Right ventricle myocardium inferior (tissue), 1 donor: ENCODE results near the gene POLR2I. TPM values are rescaled to one million over a fixed set of nuclear protein-coding genes. Genes with fewer than 3 reads are reported as not detected.

Experiments used
- ATAC-seq: fragments of 200-7000 bp; cut with Tn5 transposase; one replicate; pipeline ENCODE4 v1.9.1; 2020; ENCODE audit warnings: mild to moderate bottlenecking, moderate library complexity
- DNase-seq: peaks from one replicate; pipeline ENCODE4 v3.0.0; 2021; ENCODE audit errors: missing footprints
- intact Hi-C: fragments of 100-400 bp; cut with DNase I; formaldehyde crosslinking; loops from one replicate; pipeline ENCODE4 v1.11.0; 2022
- total RNA-seq: library from RNA; stranded (reverse); fragmentation: NEBNext Ultra II Directional; extraction: Animal tissue kit (Norgen Biotek cat#: 25700); gene quantifications from one replicate; pipeline ENCODE4 v1.2.1, GENCODE V29; 2021
- donor health status: DM: no; HTN: yes; CAD: no; lungs with severe emphysema.

Gene POLR2I
- total RNA-seq, 1 donor from 2014 or later, result 145 TPM

DNA sequence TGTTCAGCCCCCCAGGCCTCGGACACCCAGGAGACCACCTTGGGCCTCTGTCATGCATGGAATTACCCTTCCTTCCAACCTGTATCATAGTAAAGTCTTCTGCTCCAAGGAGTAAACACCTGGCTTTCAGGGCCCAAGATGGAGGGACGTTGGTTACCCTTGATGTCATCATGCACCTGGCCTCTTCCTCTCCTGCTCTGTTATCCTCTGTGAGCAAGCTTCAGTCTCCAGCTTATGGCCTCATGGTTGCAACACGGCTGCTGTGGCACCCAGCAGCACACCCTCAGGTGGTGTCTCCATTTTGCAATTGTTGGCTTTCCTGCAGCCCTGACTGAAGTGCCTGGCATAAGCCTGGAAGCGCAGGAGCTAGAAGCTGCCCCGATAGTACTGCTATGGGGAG lies 7.7 kb downstream of the POLR2I start:
- intact Hi-C loops, result no loop called here

GRCh38 chr19:36106441-36106840 lies 8.2 kb downstream of the POLR2I start:
- intact Hi-C loops, result no loop called here
- DNase-seq (no peak), ATAC-seq (peak; percentile 66)

More for the DNA sequence above, 7.7 kb downstream of the POLR2I start:
- ATAC-seq (no peak), DNase-seq (peak; percentile 48)

- ATAC-seq (no peak), DNase-seq (no peak)
- intact Hi-C loops, result loop anchor here (5.0 kb wide), 1 partner anchor 42 kb away; no protein-coding TSS in a partner anchor
Observed at GRCh38 chr19:36103842-36104552, 10.7 kb downstream of the POLR2I start.

DNA sequence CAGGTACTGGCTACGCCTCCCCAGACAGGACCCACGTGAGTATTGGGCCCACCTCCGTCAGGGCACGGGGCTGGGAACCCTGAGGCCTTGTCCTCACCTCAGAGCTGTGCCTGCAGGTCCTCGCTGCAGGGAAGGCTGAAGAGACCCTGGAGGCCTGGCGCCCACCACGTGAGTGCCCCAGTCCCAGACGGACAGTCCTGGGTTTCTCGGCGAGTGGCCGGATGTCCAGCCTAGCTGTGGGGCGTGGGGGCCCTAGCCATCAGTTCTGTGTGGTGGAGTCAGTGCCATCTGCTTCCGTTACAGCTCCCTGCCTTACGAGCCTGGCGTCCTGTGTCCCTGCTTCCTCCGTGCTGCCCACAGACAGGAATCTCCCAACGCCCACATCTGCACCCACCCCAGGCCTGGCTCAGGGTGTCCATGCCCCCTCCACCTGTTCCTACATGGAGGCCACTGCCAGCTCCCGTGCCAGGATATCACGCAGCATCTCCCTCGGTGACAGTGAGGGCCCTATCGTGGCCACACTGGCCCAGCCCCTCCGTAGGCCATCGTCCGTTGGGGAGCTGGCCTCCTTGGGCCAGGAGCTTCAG lies 11.5 kb downstream of the POLR2I start:
- intact Hi-C loops, result loop anchor here (5.0 kb wide), 1 partner anchor 41 kb away; no protein-coding TSS in a partner anchor
- ATAC-seq, result no peak
- DNase-seq, result no peak

DNA sequence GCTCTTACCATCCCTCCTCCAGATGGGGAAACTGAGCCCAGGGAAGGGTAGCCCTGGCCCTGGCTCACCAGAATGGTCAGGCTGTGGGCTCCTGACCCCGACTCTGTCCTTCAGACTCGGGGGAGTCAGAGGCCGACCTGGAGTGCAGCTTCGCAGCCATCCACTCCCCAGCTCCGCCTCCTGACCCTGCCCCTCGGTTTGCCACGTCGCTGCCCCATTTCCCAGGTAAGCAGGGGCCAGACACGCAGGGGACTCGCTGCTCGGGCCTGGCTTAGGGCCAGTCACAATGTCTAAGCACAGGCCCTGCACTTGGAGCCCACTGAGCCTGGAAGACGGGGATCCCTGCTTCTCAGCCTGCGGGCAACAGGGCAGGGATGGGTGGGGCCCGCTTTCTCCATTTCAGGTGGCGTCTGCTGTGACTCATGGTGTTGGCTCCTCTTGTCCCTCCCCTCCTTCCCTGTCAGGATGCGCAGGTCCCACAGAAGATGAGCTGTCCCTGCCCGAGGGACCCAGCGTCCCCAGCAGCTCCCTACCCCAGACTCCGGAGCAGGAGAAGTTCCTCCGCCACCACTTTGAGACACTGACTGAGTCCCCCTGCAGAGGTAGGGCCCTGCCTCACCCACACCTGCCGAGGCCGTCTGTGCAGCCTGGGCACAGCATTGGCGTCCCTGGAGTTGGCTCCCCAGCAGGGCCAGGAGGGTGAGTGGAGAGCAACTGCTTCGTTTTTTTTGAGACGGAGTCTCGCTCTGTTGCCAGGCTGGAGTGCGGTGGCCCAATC lies 12.9 kb downstream of the POLR2I start:
- no peak for DNase-seq
- ATAC-seq, result no peak
- intact Hi-C loops, result loop anchor here (5.0 kb wide), 1 partner anchor 39 kb away; no protein-coding TSS in a partner anchor

DNA sequence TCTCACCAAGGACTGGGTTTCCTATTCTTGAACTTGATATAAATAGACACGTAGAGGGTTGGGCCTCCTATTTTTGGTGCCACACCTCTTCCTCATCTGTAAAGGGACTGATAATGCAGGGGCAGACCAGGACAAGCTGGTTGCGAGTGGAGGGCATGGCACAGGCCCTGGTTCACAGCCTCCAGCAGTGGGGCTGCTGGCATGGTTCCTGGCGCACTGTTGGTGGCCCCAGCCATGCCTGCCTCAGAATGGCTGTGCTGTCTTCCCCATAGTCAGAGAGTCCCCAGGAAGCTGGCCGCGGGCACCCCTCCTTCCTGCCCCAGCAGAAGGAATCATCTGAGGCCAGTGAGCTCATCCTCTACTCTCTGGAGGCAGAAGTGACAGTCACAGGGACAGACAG lies 14.2 kb downstream of the POLR2I start:
- intact Hi-C loops, result loop anchor here (5.0 kb wide), 1 partner anchor 38 kb away; no protein-coding TSS in a partner anchor
- DNase-seq, result peak; percentile 81
- ATAC-seq, result peak; percentile 92

DNA sequence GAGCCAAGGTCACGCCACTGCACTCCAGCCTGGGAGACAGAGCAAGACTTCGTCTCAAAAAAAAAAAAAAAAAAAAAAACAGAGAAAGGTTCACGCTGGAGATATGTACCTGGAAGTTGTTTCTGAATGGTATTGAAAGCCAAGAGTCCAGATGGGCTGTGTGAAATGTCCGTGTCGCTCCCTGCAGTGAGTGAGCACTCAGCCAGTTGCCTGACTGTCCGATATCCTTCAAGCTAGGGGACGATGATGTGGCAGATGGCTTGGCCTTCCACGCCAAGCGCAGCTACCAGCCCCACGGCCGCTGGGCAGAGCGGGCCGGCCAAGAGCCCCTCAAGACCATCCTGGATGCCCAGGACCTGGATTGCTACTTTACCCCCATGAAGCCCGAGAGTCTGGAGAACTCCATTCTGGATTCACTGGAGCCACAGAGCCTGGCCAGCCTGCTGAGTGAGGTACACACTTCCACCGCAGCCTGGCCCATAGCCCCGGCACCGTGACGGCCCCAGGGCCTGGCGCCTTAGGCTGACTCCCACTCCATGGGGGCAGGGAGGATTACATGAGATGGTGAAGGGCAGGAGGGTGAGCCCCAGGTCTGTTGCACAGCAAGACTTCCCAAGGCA lies 15.4 kb downstream of the POLR2I start:
- peak; percentile 43 for ATAC-seq
- intact Hi-C loops, result no loop called here
- DNase-seq, result no peak

GRCh38 chr19:36097036-36097435 lies 17.6 kb downstream of the POLR2I start:
- DNase-seq, result no peak
- ATAC-seq, result no peak
- intact Hi-C loops, result no loop called here

GRCh38 chr19:36093687-36094086 lies 21.0 kb downstream of the POLR2I start:
- no peak for DNase-seq
- ATAC-seq, result peak; percentile 85
- intact Hi-C loops, result no loop called here

GRCh38 chr19:36093146-36093662 lies 21.5 kb downstream of the POLR2I start:
- DNase-seq (no peak), ATAC-seq (no peak)
- intact Hi-C loops, result no loop called here

DNA sequence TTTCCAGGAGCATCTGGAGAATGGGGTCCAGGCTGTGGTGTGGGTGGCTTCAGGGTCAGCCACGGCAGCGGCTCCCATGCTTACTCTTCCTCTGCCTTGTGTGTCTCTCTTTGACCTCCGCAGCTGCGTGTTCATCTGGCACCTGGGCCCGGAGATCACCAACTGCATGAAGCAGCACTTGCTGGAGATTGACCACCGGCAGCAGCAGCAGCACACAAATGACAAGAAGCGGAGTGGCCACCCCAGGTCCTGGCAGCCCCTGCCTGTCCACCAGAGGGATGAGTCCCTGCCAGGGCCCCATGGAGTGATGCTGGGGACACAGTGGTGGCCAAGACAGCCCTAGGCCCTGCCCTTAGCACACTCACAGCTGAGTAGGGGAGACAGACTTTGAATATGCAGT lies 22.1 kb downstream of the POLR2I start:
- intact Hi-C loops, result no loop called here
- ATAC-seq (no peak), DNase-seq (no peak)

DNA sequence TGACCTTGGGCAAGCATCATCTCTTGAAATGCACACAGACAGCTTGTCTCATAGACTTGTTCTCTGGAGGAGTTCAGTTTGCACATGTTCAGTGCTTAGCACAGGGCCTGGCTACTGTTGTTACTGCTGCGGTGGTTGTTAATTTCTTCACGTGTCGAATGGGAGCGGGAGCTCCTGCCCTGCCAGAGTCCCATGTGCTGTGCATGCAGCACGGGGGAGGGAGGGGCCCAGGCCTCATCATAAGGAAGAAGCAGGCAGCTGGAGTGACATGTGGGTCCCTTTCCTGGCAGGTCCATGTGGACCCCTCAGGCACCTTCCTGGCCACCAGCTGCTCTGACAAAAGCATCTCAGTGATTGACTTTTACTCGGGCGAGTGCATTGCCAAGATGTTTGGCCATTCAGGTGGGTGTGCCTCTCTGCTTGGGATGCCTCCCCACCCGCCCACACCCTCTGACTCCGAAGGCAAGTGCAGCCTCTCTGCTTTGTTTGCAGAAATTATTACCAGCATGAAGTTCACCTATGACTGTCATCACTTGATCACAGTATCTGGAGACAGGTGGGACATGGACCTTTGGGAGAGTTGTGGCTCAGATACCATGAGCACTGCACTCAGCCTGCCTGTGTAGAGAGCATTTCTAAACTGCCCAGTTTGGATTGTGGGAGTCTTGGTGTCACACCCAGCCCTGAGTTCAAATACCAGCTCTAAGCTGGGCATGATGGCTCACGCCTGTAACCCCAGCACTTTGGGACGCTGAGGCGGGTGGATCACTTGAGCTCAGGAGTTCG lies 23.6 kb downstream of the POLR2I start:
- ATAC-seq (no peak), DNase-seq (no peak)
- intact Hi-C loops, result no loop called here

- intact Hi-C loops, result no loop called here
- ATAC-seq, result no peak
- no peak for DNase-seq
Observed at GRCh38 chr19:36089847-36090246, 24.8 kb downstream of the POLR2I start.

DNA sequence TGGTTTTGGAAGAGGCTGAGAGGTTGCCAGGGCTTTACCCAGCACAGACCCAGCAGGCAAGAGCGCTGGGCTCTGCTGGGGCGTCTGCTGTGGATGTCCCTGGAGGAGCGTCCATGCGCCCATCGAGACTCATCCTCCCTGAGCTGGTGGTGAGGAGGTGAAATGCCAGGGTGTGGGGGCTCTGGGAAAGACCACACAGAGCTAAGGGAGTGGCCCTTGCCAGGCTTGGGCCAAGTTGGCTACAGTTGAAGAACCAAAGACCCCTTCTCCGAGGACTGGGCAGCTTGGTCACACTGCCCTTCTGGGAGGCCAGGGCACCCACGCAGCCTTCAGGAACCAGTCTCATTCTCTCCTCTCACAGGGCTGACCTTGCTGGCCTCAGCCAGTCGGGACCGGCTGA lies 28.3 kb downstream of the POLR2I start:
- ATAC-seq, result no peak
- DNase-seq, result no peak
- intact Hi-C loops, result no loop called here

GRCh38 chr19:36084231-36085009 lies 30.3 kb downstream of the POLR2I start:
- no peak for DNase-seq
- intact Hi-C loops, result no loop called here
- no peak for ATAC-seq

DNA sequence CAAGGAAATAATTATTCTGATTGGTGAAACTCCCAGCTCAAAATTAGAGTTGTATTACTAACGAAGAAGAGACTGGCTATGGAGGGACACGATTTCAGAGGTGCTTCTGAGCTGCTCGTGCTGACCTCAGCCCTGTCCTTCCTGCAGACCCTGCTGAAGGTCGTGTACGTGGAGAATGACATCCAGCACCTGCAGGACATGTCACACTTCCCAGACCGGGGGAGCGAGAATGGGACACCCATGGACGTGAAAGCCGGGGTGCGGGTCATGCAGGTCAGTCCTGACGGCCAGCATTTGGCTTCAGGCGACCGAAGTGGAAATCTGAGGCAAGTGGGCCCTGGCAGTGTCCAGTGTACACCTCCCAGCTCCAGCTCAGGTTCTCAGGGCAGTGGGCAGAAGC lies 31.8 kb downstream of the POLR2I start:
- DNase-seq, result no peak
- no peak for ATAC-seq
- intact Hi-C loops, result no loop called here

- intact Hi-C loops, result no loop called here
- ATAC-seq, result no peak
- no peak for DNase-seq
Observed at GRCh38 chr19:36081894-36082293, 32.8 kb downstream of the POLR2I start.

- intact Hi-C loops, result no loop called here
- DNase-seq (no peak), ATAC-seq (no peak)
Observed at GRCh38 chr19:36081385-36081784, 33.3 kb downstream of the POLR2I start.
